Activated CD4-positive, alpha-beta memory T cell treated with anti-CD3 and anti-CD28 coated beads, Interleukin-2, amount 10 ng/mL, durations not matched to agents 7 days and 5 days (primary cell): ENCODE results near the gene PSMC5. TPM values are rescaled to one million over a fixed set of nuclear protein-coding genes. Genes with fewer than 3 reads are reported as not detected.
A peak's percentile ranks its signal among the peaks of the same experiment; 100 is the strongest.
"Not testable (repeated sequence)": the region's sequence is repeated elsewhere in the genome, so short reads cannot be mapped to it uniquely, and the experiment has no call there.

Experiments used
- CTCF ChIA-PET: fragments of 350-600 bp; sonication (Branson Sonifier 250); formaldehyde crosslinking; loops from one replicate; lab custom pipeline; 2021; ENCODE audit warnings: antibody characterized with exemption, inconsistent platforms; lab: Charles Lee
- POLR2A ChIA-PET: fragments of 350-600 bp; sonication (Branson Sonifier 250); formaldehyde crosslinking; loops from one replicate; lab custom pipeline; 2021; ENCODE audit warnings: antibody characterized with exemption; lab: Charles Lee
- DNase-seq: peaks from one replicate; pipeline ENCODE4 v3.0.0-alpha.2; 2020
- H3K27ac Mint-ChIP-seq: one replicate; pipeline ENCODE4 v1.8.0; 2021; ENCODE audit warnings: mild to moderate bottlenecking, mixed read lengths
- H3K27me3 Mint-ChIP-seq: one replicate; pipeline ENCODE4 v1.8.0; 2021; ENCODE audit warnings: mixed read lengths
- H3K36me3 Mint-ChIP-seq: one replicate; pipeline ENCODE4 v1.8.0; 2021; ENCODE audit warnings: low read depth, mixed read lengths
- H3K4me1 Mint-ChIP-seq: one replicate; pipeline ENCODE4 v1.8.0; 2021; ENCODE audit warnings: mixed read lengths
- H3K4me3 Mint-ChIP-seq: one replicate; pipeline ENCODE4 v1.8.0; 2021; ENCODE audit warnings: mild to moderate bottlenecking, mixed read lengths
- H3K9me3 Mint-ChIP-seq: one replicate; pipeline ENCODE4 v1.8.0; 2021; ENCODE audit warnings: mixed read lengths
- total RNA-seq, 2 experiments: library from RNA; stranded (reverse); gene quantifications; one replicate each; pipeline ENCODE4 v1.2.3, GENCODE V29; 2021

The PSMC5 gene
- total RNA-seq, 2 experiments from 2014 or later = 152 to 162 TPM

GRCh38 chr17:63842540-63843386 is 15.5 kb downstream of the PSMC5 start, which contains the start of gene SMARCD2:
Gene SMARCD2, minus strand, starts transcription at chr17:63842685. Its CDS starts 11 bp downstream, at chr17:63842674.
- no peaks in the 10 kb centered on the region for H3K9me3 Mint-ChIP-seq
- ChIA-PET POLR2A (interaction anchor here (0.8 to 9.7 kb wide), 21 partner anchors 11 to 664 kb away, joined by 3 to 194 read pairs (median 7); partner anchors contain the start of genes CCDC47, CEP95, DCAF7 and DDX42), CTCF (interaction anchor here (0.8 to 3.3 kb wide), 9 partner anchors 8 to 69 kb away, joined by 3 to 28 read pairs (median 4); partner anchors contain the start of genes CCDC47, DDX42 and FTSJ3)
- peaks cover 46% of the 10 kb centered on the region for H3K4me1 Mint-ChIP-seq
- H3K4me3 Mint-ChIP-seq = peak within 1 kb of the TSS; percentile 97
- peak; percentile 99 for DNase-seq
- H3K27me3 Mint-ChIP-seq = no peaks in the 10 kb centered on the region
- peak within 1 kb of the TSS; percentile 96 for H3K27ac Mint-ChIP-seq
- peaks cover 20% of the 10 kb centered on the region for H3K36me3 Mint-ChIP-seq

- Mint-ChIP-seq H3K4me1 (peaks cover 47% of the 10 kb centered on the region), H3K4me3 (peak overlapping the region; percentile 97), H3K36me3 (peaks cover 26% of the 10 kb centered on the region), H3K27ac (peak overlapping the region; percentile 96)
- H3K27me3 Mint-ChIP-seq, H3K9me3 Mint-ChIP-seq: not testable (repeated sequence)
- ChIA-PET POLR2A (interaction anchor here (0.8 to 9.7 kb wide), 17 partner anchors 11 to 663 kb away, joined by 3 to 194 read pairs (median 7); partner anchors contain the start of genes CCDC47, CEP95, DCAF7 and DDX42), CTCF (interaction anchor here (0.8 to 2.2 kb wide), 8 partner anchors 9 to 177 kb away, joined by 3 to 8 read pairs (median 4); partner anchors contain the start of genes CCDC47, DDX42 and ICAM2)
- DNase-seq = peak; percentile 55
These were observed 16.2 kb downstream of the PSMC5 start for GRCh38 chr17:63843387-63843888.

- H3K4me3 Mint-ChIP-seq = peak overlapping the region; percentile 97
- H3K4me1 Mint-ChIP-seq = peaks cover 46% of the 10 kb centered on the region
- ChIA-PET CTCF (interaction anchor here (1.0 to 2.2 kb wide), 5 partner anchors 17 to 176 kb away, joined by 3 to 8 read pairs (median 5); partner anchors contain the start of genes CCDC47, DDX42 and ICAM2), POLR2A (interaction anchor here (1.2 to 9.7 kb wide), 14 partner anchors 10 to 419 kb away, joined by 4 to 194 read pairs (median 8); partner anchors contain the start of genes CCDC47, DCAF7, DDX42 and FTSJ3)
- DNase-seq = no peak
- H3K36me3 Mint-ChIP-seq = peaks cover 28% of the 10 kb centered on the region
- peaks cover 4% of the 10 kb centered on the region for H3K9me3 Mint-ChIP-seq
- no peaks in the 10 kb centered on the region for H3K27me3 Mint-ChIP-seq
- H3K27ac Mint-ChIP-seq = peak overlapping the region; percentile 96
These were observed 16.9 kb downstream of the PSMC5 start for GRCh38 chr17:63843910-63844677.

- Mint-ChIP-seq H3K4me1 (peaks cover 41% of the 10 kb centered on the region), H3K27ac (no peak overlapping the region), H3K9me3 (peaks cover 4% of the 10 kb centered on the region), H3K27me3 (no peaks in the 10 kb centered on the region), H3K4me3 (no peak overlapping the region), H3K36me3 (peaks cover 25% of the 10 kb centered on the region)
- ChIA-PET CTCF (no interaction called here), POLR2A (no interaction called here)
- no peak for DNase-seq
These were observed 18.3 kb downstream of the PSMC5 start for GRCh38 chr17:63845509-63845908.

GRCh38 chr17:63847525-63848249 is 20.5 kb downstream of the PSMC5 start:
- peaks cover 4% of the 10 kb centered on the region for H3K9me3 Mint-ChIP-seq
- peak overlapping the region; percentile 34 for H3K27ac Mint-ChIP-seq
- H3K4me3 Mint-ChIP-seq = peak overlapping the region; percentile 61
- H3K27me3 Mint-ChIP-seq = peaks cover 10% of the 10 kb centered on the region
- ChIA-PET CTCF (interaction anchor here (1.0 to 2.3 kb wide), 8 partner anchors 8 to 147 kb away, joined by 3 to 45 read pairs (median 10); partner anchors contain the start of genes CCDC47 and DDX42), POLR2A (interaction anchor here (0.9 to 1.9 kb wide), 8 partner anchors 12 to 297 kb away, joined by 3 to 9 read pairs (median 5); partner anchors contain the start of genes CCDC47, DCAF7, DDX42 and FTSJ3)
- no peak for DNase-seq
- H3K4me1 Mint-ChIP-seq = peaks cover 33% of the 10 kb centered on the region
- peaks cover 10% of the 10 kb centered on the region for H3K36me3 Mint-ChIP-seq

- Mint-ChIP-seq H3K27ac (peak overlapping the region; percentile 86), H3K36me3 (peaks cover 10% of the 10 kb centered on the region), H3K9me3 (peaks cover 4% of the 10 kb centered on the region), H3K4me1 (peaks cover 27% of the 10 kb centered on the region), H3K27me3 (peaks cover 15% of the 10 kb centered on the region), H3K4me3 (peak overlapping the region; percentile 61)
- DNase-seq = peak; percentile 96
- ChIA-PET POLR2A (interaction anchor here (0.6 to 1.9 kb wide), 16 partner anchors 9 to 657 kb away, joined by 3 to 9 read pairs (median 4); partner anchors contain the start of genes CCDC47, CEP95, DCAF7 and DDX42), CTCF (interaction anchor here (0.6 to 2.3 kb wide), 34 partner anchors 10 to 297 kb away, joined by 3 to 45 read pairs (median 4); partner anchors contain the start of genes CCDC47, DDX42, FTSJ3 and GH2)
These were observed 21.8 kb downstream of the PSMC5 start for GRCh38 chr17:63848834-63849689.

GRCh38 chr17:63850401-63850800 is 23.2 kb downstream of the PSMC5 start:
- H3K4me3 Mint-ChIP-seq = no peak overlapping the region
- ChIA-PET CTCF (no interaction called here), POLR2A (no interaction called here)
- H3K9me3 Mint-ChIP-seq = peaks cover 4% of the 10 kb centered on the region
- peaks cover 20% of the 10 kb centered on the region for H3K4me1 Mint-ChIP-seq
- no peak overlapping the region for H3K27ac Mint-ChIP-seq
- peaks cover 10% of the 10 kb centered on the region for H3K36me3 Mint-ChIP-seq
- DNase-seq = no peak
- H3K27me3 Mint-ChIP-seq = peaks cover 22% of the 10 kb centered on the region

- H3K4me1 Mint-ChIP-seq = peaks cover 12% of the 10 kb centered on the region
- no peak for DNase-seq
- H3K27ac Mint-ChIP-seq = no peak overlapping the region
- H3K9me3 Mint-ChIP-seq = peaks cover under 1% of the 10 kb centered on the region
- peaks cover 26% of the 10 kb centered on the region for H3K27me3 Mint-ChIP-seq
- POLR2A ChIA-PET = interaction anchor here (1.9 kb wide), 1 partner anchor 10 kb away, joined by 10 read pairs; no protein-coding TSS in a partner anchor
- peaks cover 3% of the 10 kb centered on the region for H3K36me3 Mint-ChIP-seq
- no peak overlapping the region for H3K4me3 Mint-ChIP-seq
- CTCF ChIA-PET = interaction anchor here (0.6 to 2.4 kb wide), 3 partner anchors 10 to 100 kb away, joined by 3 to 8 read pairs (median 3); partner anchors contain the start of gene SMARCD2
These were observed 26.0 kb downstream of the PSMC5 start for GRCh38 chr17:63853260-63853659.

GRCh38 chr17:63854709-63855108 is 27.5 kb downstream of the PSMC5 start:
- CTCF ChIA-PET = no interaction called here
- no peaks in the 10 kb centered on the region for H3K9me3 Mint-ChIP-seq
- no peak overlapping the region for H3K27ac Mint-ChIP-seq
- H3K4me3 Mint-ChIP-seq = no peak overlapping the region
- peaks cover 2% of the 10 kb centered on the region for H3K4me1 Mint-ChIP-seq
- no peak for DNase-seq
- H3K27me3 Mint-ChIP-seq = peaks cover 26% of the 10 kb centered on the region
- POLR2A ChIA-PET = interaction anchor here (1.9 kb wide), 1 partner anchor 11 kb away, joined by 10 read pairs; no protein-coding TSS in a partner anchor
- H3K36me3 Mint-ChIP-seq = no peaks in the 10 kb centered on the region

GRCh38 chr17:63855185-63855584 is 28.0 kb downstream of the PSMC5 start:
- no peak for DNase-seq
- Mint-ChIP-seq H3K4me1 (no peaks in the 10 kb centered on the region), H3K36me3 (no peaks in the 10 kb centered on the region), H3K4me3 (no peak overlapping the region), H3K27me3 (peaks cover 31% of the 10 kb centered on the region), H3K27ac (no peak overlapping the region), H3K9me3 (no peaks in the 10 kb centered on the region)
- ChIA-PET CTCF (no interaction called here), POLR2A (interaction anchor here (1.9 kb wide), 1 partner anchor 11 kb away, joined by 10 read pairs; no protein-coding TSS in a partner anchor)
